Right ventricle myocardium superior (tissue), 1 donor: ENCODE data around the gene PTK7. TPM values are rescaled to one million over a fixed set of nuclear protein-coding genes. Genes with fewer than 3 reads are reported as not detected.

Experiments used
- total RNA-seq: library from RNA; stranded (reverse); fragmentation: NEBNext Ultra II Directional; extraction: Animal tissue kit (Norgen Biotek cat#: 25700); gene quantifications from one replicate; pipeline ENCODE4 v1.2.1, GENCODE V29; 2021
- donor health status: DM: no; HTN: yes; CAD: no; lungs with severe emphysema.

PTK7 gene
- total RNA-seq, 1 donor from 2014 or later: 1.4 TPM

Other genes with a start within 250 kb of the PTK7 start
- 39.5 TPM for gene RPL7L1, start 196.7 kb upstream of the PTK7 start, total RNA-seq
- gene PTCRA, start 160.3 kb upstream of the PTK7 start, total RNA-seq: not detected
- gene CNPY3, start 146.8 kb upstream of the PTK7 start, total RNA-seq: 20.6 TPM
- gene GNMT, start 115.6 kb upstream of the PTK7 start, total RNA-seq: 2.3 TPM
- 27.1 TPM for gene PEX6, start 97.1 kb upstream of the PTK7 start, total RNA-seq
- 34.6 TPM for gene PPP2R5D, start 91.7 kb upstream of the PTK7 start, total RNA-seq
- gene MEA1, start 62.4 kb upstream of the PTK7 start, total RNA-seq: 26.7 TPM
- 147 TPM for gene KLHDC3, start 62.1 kb upstream of the PTK7 start, total RNA-seq
- 22.9 TPM for gene RRP36, start 54.7 kb upstream of the PTK7 start, total RNA-seq
- gene CUL7, start 22.5 kb upstream of the PTK7 start, total RNA-seq: 6.8 TPM
- 107 TPM for gene MRPL2, start 16.9 kb upstream of the PTK7 start, total RNA-seq
- gene KLC4, start 16.7 kb upstream of the PTK7 start, total RNA-seq: 30.6 TPM
- gene SRF, start 95.0 kb downstream of the PTK7 start, total RNA-seq: 65.3 TPM
- 12.5 TPM for gene CUL9, start 105.9 kb downstream of the PTK7 start, total RNA-seq
- gene DNPH1, start 153.2 kb downstream of the PTK7 start, total RNA-seq: 31.5 TPM
- gene TTBK1, start 167.2 kb downstream of the PTK7 start, total RNA-seq: 0.13 TPM
- not detected for gene SLC22A7, start 221.9 kb downstream of the PTK7 start, total RNA-seq
- gene CRIP3, start 232.5 kb downstream of the PTK7 start, total RNA-seq: 4.1 TPM